Measurements from ENCODE around the gene ZNF445.
"Not testable (repeated sequence)": the region's sequence is repeated elsewhere in the genome, so short reads cannot be mapped to it uniquely, and the experiment has no call there.

The ZNF445 gene

DNA sequence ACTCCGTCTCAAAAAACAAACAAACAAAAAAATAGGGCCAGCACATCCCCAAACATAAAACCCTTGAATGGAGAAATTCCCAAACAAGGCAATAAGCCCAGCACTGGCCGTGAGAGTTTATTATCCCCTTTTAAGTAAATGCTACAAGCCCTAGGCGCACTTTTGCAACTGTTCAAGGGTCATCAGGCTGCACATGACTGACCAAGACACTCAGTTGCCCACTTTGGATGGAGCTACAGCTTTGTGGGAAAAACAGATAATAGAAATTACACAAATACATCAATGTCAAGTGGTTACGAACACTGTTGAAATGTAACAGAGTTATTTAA, 33.7 kb upstream of the ZNF445 start:
- DNase-seq (ENCODE audit: extremely low read depth, low read depth) = no peak
- no peak for TF ChIP-seq CTCF (IDR thresholded peaks at IDR 0.05; ENCODE audit: low read depth, low read length)

- TF ChIP-seq CTCF (IDR thresholded peaks at IDR 0.05; ENCODE audit: low read depth, low read length) = no peak
- no peak for DNase-seq (ENCODE audit: extremely low read depth, low read depth)
Observed at GRCh38 chr3:44510000-44510368, 32.5 kb upstream of the ZNF445 start.

DNA sequence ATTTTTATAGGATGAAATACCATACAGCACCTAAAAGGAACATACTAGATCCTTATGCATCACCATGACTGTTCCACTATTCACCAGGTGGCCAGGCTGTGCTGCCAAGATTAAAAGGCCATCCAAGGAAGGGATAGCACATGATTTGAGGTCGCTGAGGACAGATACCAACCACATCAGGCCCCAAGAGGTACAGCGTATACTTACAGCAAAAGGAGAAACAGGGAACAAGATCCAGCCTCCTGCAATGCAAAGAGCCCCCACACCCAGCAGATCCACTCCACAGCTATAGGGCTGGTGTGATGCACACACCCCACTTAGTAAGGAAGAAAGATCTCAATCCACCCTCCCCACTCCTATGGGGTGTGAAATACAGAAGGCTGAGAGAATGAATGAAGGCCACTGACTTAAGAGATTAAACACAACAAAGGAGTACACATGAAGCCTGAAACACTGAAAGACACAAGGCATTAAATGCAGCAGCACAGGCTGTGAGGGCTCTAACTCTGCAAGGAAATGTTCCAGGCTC, 32.0 kb upstream of the ZNF445 start:
- no peak for DNase-seq (ENCODE audit: extremely low read depth, low read depth)
- no peak for TF ChIP-seq CTCF (IDR thresholded peaks at IDR 0.05; ENCODE audit: low read depth, low read length)

GRCh38 chr3:44506961-44507360, 29.5 kb upstream of the ZNF445 start:
- TF ChIP-seq CTCF (IDR thresholded peaks at IDR 0.05; ENCODE audit: low read depth, low read length) = no peak
- no peak for DNase-seq (ENCODE audit: extremely low read depth, low read depth)

DNA sequence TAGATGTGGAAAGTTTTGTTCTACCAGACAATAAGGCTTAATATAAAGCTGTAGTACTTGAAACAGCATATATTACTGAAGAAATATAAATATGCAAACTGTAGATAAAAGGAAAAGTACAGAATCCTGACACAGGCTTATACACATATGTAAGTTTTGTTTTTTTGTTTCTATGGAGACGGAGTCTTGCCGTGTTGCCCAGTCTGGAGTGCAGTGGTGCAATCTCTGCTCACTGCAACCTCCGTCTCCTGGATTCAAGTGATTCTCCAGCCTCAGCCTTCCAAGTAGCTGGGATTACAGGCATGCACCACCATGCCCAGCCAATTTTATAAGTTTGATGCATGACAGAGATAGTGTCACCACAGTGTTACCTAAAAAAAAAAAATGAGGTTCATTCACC, 29.1 kb upstream of the ZNF445 start:
- no peak for TF ChIP-seq CTCF (IDR thresholded peaks at IDR 0.05; ENCODE audit: low read depth, low read length)
- DNase-seq (ENCODE audit: extremely low read depth, low read depth) = no peak

DNA sequence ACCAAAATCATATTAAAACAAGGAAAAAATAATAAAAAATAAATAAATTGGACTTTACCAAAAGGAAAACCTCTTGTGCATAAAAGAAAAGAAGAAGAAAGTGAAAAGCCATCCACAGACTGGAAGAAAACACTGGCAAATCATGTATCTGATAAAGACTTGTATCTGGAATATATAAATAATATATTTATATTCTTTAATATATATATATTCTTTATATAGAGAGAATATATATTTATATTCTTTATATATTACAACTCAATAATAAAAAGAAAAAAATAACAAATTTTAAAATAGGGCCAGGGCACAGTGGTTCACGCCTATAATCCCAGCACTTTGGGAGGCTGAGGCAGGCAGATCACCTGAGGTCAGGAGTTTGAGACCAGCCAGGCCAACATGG, 27.1 kb upstream of the ZNF445 start:
- TF ChIP-seq CTCF (IDR thresholded peaks at IDR 0.05; ENCODE audit: low read depth, low read length) = no peak
- no peak for DNase-seq (ENCODE audit: extremely low read depth, low read depth)

DNA sequence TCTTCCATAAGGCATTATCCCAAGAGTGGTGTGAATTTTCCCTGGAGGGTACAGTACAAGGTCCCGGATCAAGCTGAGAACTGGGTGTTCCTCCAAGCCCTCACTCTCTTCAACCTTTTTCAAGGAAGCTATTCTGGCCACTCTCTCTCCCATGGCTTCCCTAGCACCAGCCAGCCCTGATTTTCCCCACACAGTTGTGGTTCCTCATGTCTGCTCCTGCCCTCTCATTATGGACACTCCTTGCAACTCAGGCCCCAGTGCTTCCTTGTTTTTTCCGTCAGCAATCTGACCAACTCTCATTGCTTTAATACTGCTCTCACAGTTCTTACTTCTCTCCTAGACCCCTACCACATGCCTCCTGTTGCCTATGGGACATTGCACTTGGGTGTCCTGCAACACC, 25.7 kb upstream of the ZNF445 start:
- not testable (repeated sequence) for DNase-seq (ENCODE audit: extremely low read depth, low read depth)

GRCh38 chr3:44501971-44502370, 24.5 kb upstream of the ZNF445 start:
- DNase-seq (ENCODE audit: extremely low read depth, low read depth) = no peak
- TF ChIP-seq CTCF (IDR thresholded peaks at IDR 0.05; ENCODE audit: low read depth, low read length) = no peak

GRCh38 chr3:44499899-44500168, 22.4 kb upstream of the ZNF445 start:
- not testable (repeated sequence) for DNase-seq (ENCODE audit: extremely low read depth, low read depth)
